Gastroesophageal sphincter (tissue), 4 donors: Measurements from ENCODE around the gene WFDC10B. TPM values are rescaled to one million over a fixed set of nuclear protein-coding genes. Genes with fewer than 3 reads are reported as not detected.

ENCODE experiments used
- ATAC-seq: fragments of 150-250 bp; one replicate; pipeline ENCODE4 v1.9.1; 2016; ENCODE audit warnings: mild to moderate bottlenecking, moderate library complexity
- H3K27ac ChIP-seq, 4 donors: fragments of 200-600 bp; sonication (generic) in 3 of 4; 1 replicate in 3 of 4; 2 replicates in 1 of 4; pipeline ENCODE4 v1.5.1; 2016 to 2019
- H3K27me3 ChIP-seq: fragments of 200-600 bp; sonication (generic); one replicate; pipeline ENCODE4 v1.5.1; 2019
- H3K36me3 ChIP-seq, 2 donors: fragments of 200-600 bp; sonication (generic); one replicate each; pipeline ENCODE4 v1.5.1; 2019; ENCODE audit warnings: control low read depth in 1 of 2
- H3K4me1 ChIP-seq, 3 donors: fragments of 200-600 bp; sonication (generic); 1 replicate in 2 of 3; 2 replicates in 1 of 3; pipeline ENCODE4 v1.5.1; 2016 to 2019; ENCODE audit warnings: control low read depth in 2 of 3
- H3K4me3 ChIP-seq, 2 donors: fragments of 200-600 bp; sonication (generic); one replicate each; pipeline ENCODE4 v1.5.1; 2019; ENCODE audit warnings: mild to moderate bottlenecking in 1 of 2, moderate library complexity in 1 of 2
- H3K9me3 ChIP-seq, 3 donors: fragments of 200-600 bp; sonication (generic); one replicate each; pipeline ENCODE4 v1.5.1; 2017 to 2019; ENCODE audit warnings: control low read depth in 2 of 3
- EP300 ChIP-seq: sonication (generic); formaldehyde crosslinking; IDR thresholded peaks from one replicate; pipeline ENCODE4 v1.6.1; 2017; ENCODE audit warnings: antibody characterized with exemption, mild to moderate bottlenecking
- POLR2A ChIP-seq, 2 donors: fragments of 450-650 bp; IDR thresholded peaks; one replicate each; pipeline ENCODE4 v1.6.1; 2017; ENCODE audit warnings: antibody characterized with exemption in 2 of 2, mild to moderate bottlenecking in 2 of 2, moderate library complexity in 1 of 2
- POLR2AphosphoS5 ChIP-seq: sonication (generic); formaldehyde crosslinking; IDR thresholded peaks from one replicate; pipeline ENCODE4 v1.6.1; 2017; ENCODE audit warnings: antibody characterized with exemption
- WGBS, 2 donors: methylation state at CpG; one replicate each; pipeline ENCODE4 v1.1.5; 2018; ENCODE audit warnings: low coverage in 1 of 2; 5-methylcytosine and 5-hydroxymethylcytosine counted together
- total RNA-seq, 4 donors: library from RNA; depleted of rRNA; stranded (reverse); fragments of >200 nt; gene quantifications; one replicate each; pipeline ENCODE4 v1.1.0, GENCODE V29; 2016
- TF ChIP-seq, protein P1 (sequence below), 4 experiments: fragments of 200-600 bp in 2 of 4; fragments of 450-650 bp in 2 of 4; sonication (generic) in 1 of 4; IDR thresholded peaks; one replicate each; pipeline ENCODE4 v1.5.1; 2017 to 2019; ENCODE audit warnings: antibody characterized with exemption in 4 of 4, mild to moderate bottlenecking in 2 of 4, moderate library complexity in 2 of 4

WFDC10B gene
- total RNA-seq, 4 donors from 2014 or later, result not detected

DNA sequence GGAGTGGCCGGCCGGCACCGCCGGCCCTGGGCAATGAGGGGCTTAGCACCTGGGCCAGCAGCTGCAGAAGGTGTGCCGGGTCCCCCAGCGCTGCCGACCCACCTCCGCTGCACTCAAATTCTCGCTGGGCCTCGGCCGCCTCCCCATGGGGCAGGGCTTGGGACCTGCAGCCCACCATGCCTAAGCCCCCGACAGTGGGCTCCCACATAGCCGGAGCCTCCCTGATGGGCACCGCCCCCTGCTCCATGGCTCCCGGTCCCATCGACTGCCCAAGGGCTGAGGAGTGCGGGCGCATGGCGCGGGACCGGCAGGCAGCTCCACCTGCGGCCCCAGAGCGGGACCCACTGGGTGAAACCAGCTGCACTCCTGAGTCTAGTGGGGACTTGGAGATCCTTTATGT lies 31.2 kb upstream of the WFDC10B start:
- TF ChIP-seq EP300 (no peak), POLR2A (IDR thresholded peaks at IDR 0.05) (no peak), POLR2AphosphoS5 (no peak)
- TF ChIP-seq, protein P1, sequence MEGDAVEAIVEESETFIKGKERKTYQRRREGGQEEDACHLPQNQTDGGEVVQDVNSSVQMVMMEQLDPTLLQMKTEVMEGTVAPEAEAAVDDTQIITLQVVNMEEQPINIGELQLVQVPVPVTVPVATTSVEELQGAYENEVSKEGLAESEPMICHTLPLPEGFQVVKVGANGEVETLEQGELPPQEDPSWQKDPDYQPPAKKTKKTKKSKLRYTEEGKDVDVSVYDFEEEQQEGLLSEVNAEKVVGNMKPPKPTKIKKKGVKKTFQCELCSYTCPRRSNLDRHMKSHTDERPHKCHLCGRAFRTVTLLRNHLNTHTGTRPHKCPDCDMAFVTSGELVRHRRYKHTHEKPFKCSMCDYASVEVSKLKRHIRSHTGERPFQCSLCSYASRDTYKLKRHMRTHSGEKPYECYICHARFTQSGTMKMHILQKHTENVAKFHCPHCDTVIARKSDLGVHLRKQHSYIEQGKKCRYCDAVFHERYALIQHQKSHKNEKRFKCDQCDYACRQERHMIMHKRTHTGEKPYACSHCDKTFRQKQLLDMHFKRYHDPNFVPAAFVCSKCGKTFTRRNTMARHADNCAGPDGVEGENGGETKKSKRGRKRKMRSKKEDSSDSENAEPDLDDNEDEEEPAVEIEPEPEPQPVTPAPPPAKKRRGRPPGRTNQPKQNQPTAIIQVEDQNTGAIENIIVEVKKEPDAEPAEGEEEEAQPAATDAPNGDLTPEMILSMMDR (IDR thresholded peaks at IDR 0.05), result no peak
- H3K36me3 ChIP-seq, result no peaks in the 10 kb centered on the region
- ATAC-seq, result no peak
- peaks cover 0 to 25% (median 0%) of the 10 kb centered on the region in 3 donors for H3K9me3 ChIP-seq
- no peak overlapping the region for H3K4me3 ChIP-seq
- no peaks in the 10 kb centered on the region for H3K27me3 ChIP-seq
- H3K27ac ChIP-seq, result no peak overlapping the region
- no CpG with 5 or more reads among the region's 23 CpGs for WGBS, 2 donors
- H3K4me1 ChIP-seq, result no peaks in the 10 kb centered on the region

DNA sequence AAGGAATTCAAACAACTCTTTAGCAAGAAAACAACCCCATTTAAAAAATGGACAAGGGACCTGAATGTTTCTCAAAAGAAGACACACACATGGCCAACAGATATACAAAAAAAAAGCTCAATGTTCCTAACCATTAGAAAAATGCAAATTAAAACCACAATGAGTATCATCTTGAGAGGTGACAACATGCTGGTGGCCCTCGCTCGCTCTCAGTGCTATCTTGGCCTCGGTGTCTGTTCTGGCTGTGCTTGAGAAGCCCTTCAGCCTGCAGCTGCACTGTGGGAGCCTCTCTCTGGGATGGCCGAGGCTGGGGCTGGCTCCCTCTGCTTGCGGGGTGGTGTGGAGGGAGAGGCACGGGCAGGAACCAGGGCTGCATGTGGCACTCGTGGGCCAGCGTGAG lies 30.7 kb upstream of the WFDC10B start:
- WGBS, 2 donors, result 60 to 100% methylated on average over 2 to 3 of the region's 8 CpGs
- no peak for TF ChIP-seq POLR2AphosphoS5
- TF ChIP-seq, protein P1 (IDR thresholded peaks at IDR 0.05), result no peak
- TF ChIP-seq EP300, result no peak
- no peak for TF ChIP-seq POLR2A (IDR thresholded peaks at IDR 0.05)
- H3K36me3 ChIP-seq, result no peaks in the 10 kb centered on the region
- H3K4me1 ChIP-seq, result no peaks in the 10 kb centered on the region
- H3K9me3 ChIP-seq, result peaks cover 0 to 26% (median 0%) of the 10 kb centered on the region in 3 donors
- no peaks in the 10 kb centered on the region for H3K27me3 ChIP-seq
- H3K27ac ChIP-seq, result no peak overlapping the region
- ATAC-seq, result no peak
- H3K4me3 ChIP-seq, result no peak overlapping the region

DNA sequence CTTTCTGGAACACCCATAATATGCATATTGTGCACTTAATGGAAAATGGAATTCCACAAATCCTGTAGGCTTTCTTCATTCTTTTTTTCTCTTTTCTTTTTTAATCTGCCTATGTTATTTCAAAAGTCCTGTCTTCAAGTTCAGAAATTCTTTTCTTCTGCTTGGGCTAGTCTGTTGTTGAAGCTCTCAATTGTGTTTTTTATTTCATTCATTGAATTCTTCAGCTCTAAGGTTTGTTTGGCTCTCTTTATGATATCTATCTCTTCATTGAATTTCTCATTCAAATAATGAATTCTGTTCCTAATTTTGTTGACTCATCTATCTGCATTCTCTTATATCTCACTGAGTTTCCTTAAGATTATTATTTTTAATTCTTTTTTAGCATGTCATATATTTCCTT lies 27.4 kb upstream of the WFDC10B start:
- no peaks in the 10 kb centered on the region for H3K27me3 ChIP-seq
- TF ChIP-seq EP300, result no peak
- TF ChIP-seq POLR2A (IDR thresholded peaks at IDR 0.05), result no peak
- TF ChIP-seq, protein P1 (IDR thresholded peaks at IDR 0.05), result no peak
- no peaks in the 10 kb centered on the region for H3K4me1 ChIP-seq
- no peak overlapping the region for H3K27ac ChIP-seq
- H3K36me3 ChIP-seq, result no peaks in the 10 kb centered on the region
- ATAC-seq, result no peak
- H3K9me3 ChIP-seq, result peaks cover 0 to 26% (median 0%) of the 10 kb centered on the region in 3 donors
- no peak overlapping the region for H3K4me3 ChIP-seq

GRCh38 chr20:45727044-45727443 lies 22.2 kb upstream of the WFDC10B start:
- no peak overlapping the region for H3K4me3 ChIP-seq
- TF ChIP-seq EP300, result no peak
- TF ChIP-seq POLR2A (IDR thresholded peaks at IDR 0.05), result no peak
- TF ChIP-seq POLR2AphosphoS5, result no peak
- TF ChIP-seq, protein P1 (IDR thresholded peaks at IDR 0.05), result no peak
- H3K27me3 ChIP-seq, result peaks cover 7% of the 10 kb centered on the region
- no peaks in the 10 kb centered on the region for H3K36me3 ChIP-seq
- H3K9me3 ChIP-seq, result peaks cover 0 to 11% (median 0%) of the 10 kb centered on the region in 3 donors
- WGBS, 2 donors, result 28 to 63% methylated on average over 2 of the region's 2 CpGs
- ATAC-seq, result no peak
- no peak overlapping the region for H3K27ac ChIP-seq
- no peaks in the 10 kb centered on the region for H3K4me1 ChIP-seq

DNA sequence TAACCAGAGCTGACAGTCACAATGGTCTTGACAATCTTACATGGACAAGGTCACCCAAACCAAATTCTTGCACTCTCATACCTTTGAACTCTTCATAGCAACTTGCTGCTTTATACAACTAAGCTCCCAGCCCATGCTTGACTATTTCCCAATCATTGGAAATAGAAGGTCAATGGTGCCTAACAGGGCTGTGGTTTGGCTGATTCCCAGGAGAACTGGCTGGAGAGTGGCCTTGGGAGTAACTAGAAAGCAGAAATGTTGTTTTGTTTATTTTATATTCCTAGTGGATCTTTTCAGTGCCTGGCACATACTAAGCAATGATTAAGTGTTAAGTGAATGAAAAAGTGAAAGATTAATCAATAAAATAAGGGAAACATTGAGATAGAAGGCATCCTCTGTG lies 20.3 kb upstream of the WFDC10B start:
- Histone ChIP-seq H3K9me3 (no peaks in the 10 kb centered on the region), H3K4me3 (no peak overlapping the region), H3K27ac (no peak overlapping the region), H3K4me1 (no peaks in the 10 kb centered on the region), H3K36me3 (no peaks in the 10 kb centered on the region), H3K27me3 (peaks cover 7% of the 10 kb centered on the region)
- TF ChIP-seq POLR2A (IDR thresholded peaks at IDR 0.05) (no peak), POLR2AphosphoS5 (no peak), EP300 (no peak)
- TF ChIP-seq, protein P1 (IDR thresholded peaks at IDR 0.05), result no peak
- ATAC-seq, result no peak
